ENCODE measurements around the gene KPNB1.

DNA sequence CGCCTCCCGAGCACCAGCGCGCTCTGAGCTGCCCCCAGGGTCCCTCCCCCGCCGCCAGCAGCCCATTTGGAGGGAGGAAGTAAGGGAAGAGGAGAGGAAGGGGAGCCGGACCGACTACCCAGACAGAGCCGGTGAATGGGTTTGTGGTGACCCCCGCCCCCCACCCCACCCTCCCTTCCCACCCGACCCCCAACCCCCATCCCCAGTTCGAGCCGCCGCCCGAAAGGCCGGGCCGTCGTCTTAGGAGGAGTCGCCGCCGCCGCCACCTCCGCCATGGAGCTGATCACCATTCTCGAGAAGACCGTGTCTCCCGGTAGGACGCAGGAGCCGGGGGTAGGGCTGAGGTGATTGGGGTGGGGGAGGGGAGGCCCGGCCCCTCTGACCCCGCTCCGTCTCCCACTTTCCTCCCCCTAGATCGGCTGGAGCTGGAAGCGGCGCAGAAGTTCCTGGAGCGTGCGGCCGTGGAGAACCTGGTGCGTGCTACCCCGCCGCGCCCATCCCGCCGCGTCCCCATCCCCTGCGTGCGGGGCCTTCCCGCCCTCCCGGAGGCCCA is 329 bp downstream of the KPNB1 start:
- TF ChIP-seq, protein P1, sequence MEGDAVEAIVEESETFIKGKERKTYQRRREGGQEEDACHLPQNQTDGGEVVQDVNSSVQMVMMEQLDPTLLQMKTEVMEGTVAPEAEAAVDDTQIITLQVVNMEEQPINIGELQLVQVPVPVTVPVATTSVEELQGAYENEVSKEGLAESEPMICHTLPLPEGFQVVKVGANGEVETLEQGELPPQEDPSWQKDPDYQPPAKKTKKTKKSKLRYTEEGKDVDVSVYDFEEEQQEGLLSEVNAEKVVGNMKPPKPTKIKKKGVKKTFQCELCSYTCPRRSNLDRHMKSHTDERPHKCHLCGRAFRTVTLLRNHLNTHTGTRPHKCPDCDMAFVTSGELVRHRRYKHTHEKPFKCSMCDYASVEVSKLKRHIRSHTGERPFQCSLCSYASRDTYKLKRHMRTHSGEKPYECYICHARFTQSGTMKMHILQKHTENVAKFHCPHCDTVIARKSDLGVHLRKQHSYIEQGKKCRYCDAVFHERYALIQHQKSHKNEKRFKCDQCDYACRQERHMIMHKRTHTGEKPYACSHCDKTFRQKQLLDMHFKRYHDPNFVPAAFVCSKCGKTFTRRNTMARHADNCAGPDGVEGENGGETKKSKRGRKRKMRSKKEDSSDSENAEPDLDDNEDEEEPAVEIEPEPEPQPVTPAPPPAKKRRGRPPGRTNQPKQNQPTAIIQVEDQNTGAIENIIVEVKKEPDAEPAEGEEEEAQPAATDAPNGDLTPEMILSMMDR (optimal IDR thresholded peaks at IDR 0.05 in 1 of 3, IDR thresholded peaks at IDR 0.05 in 1 of 3, conservative IDR thresholded peaks at IDR 0.05 in 1 of 3; ENCODE audit: extremely low read depth in 1 of 3, insufficient read depth in 2 of 3, low read length in 3 of 3), result no peak
- no peak for TF ChIP-seq EZH2 (IDR thresholded peaks at IDR 0.05; ENCODE audit: low read length)

Data from keratinocyte (primary cell).